MM.1S (cell line): Measurements from ENCODE around the gene NARF.

ENCODE experiments used
- DNase-seq: peaks from one replicate; pipeline ENCODE4 v3.0.0-alpha.2; 2015
- H2AFZ ChIP-seq: fragments of 300-600 bp; sonication (generic); 2 replicates; pipeline ENCODE4 v1.6.0; 2016; ENCODE audit warnings: antibody characterized with exemption, low read length
- H3F3A ChIP-seq: fragments of 300-600 bp; sonication (generic); 2 replicates; pipeline ENCODE4 v1.6.1; 2016; ENCODE audit warnings: mild to moderate bottlenecking, antibody characterized with exemption, low read length, moderate library complexity, mixed read lengths; ENCODE audit not compliant: insufficient read depth
- H3K27ac ChIP-seq: fragments of 300-600 bp; sonication (generic); 2 replicates; pipeline ENCODE4 v1.5.1; 2016; ENCODE audit warnings: mild to moderate bottlenecking, low read length
- H3K27me3 ChIP-seq: fragments of 300-600 bp; sonication (generic); replicated peaks from 2 replicates; pipeline ENCODE4 v1.6.0; 2016; ENCODE audit warnings: low read length; ENCODE audit not compliant: insufficient read depth
- H3K36me3 ChIP-seq: fragments of 300-600 bp; sonication (generic); replicated peaks from 2 replicates; pipeline ENCODE4 v1.6.1; 2016; ENCODE audit warnings: mild to moderate bottlenecking, low read length, mixed read lengths; ENCODE audit not compliant: insufficient read depth
- H3K4me1 ChIP-seq: fragments of 300-600 bp; sonication (generic); 2 replicates; pipeline ENCODE4 v1.6.1; 2016; ENCODE audit warnings: low read length, mixed read lengths
- H3K4me2 ChIP-seq: fragments of 300-600 bp; sonication (generic); 2 replicates; pipeline ENCODE4 v1.6.0; 2016; ENCODE audit warnings: low read depth, low read length
- H3K4me3 ChIP-seq: fragments of 300-600 bp; sonication (generic); 2 replicates; pipeline ENCODE4 v1.5.1; 2016; ENCODE audit warnings: low read length, mixed read lengths
- H3K79me2 ChIP-seq: fragments of 300-600 bp; sonication (generic); 2 replicates; pipeline ENCODE4 v1.6.1; 2016; ENCODE audit warnings: mixed run types, low read length, mixed read lengths
- H3K9ac ChIP-seq: fragments of 300-600 bp; sonication (generic); 2 replicates; pipeline ENCODE4 v1.6.1; 2016; ENCODE audit warnings: low read length, mixed read lengths
- H3K9me2 ChIP-seq: fragments of 300-600 bp; sonication (generic); replicated peaks from 2 replicates; pipeline ENCODE4 v1.6.1; 2016; ENCODE audit warnings: mild to moderate bottlenecking, low read length, mixed read lengths; ENCODE audit not compliant: insufficient read depth
- H3K9me3 ChIP-seq: fragments of 300-600 bp; sonication (generic); replicated peaks from 2 replicates; pipeline ENCODE4 v1.6.1; 2016; ENCODE audit warnings: mild to moderate bottlenecking, low read length, mixed read lengths; ENCODE audit not compliant: insufficient read depth
- H4K20me1 ChIP-seq: fragments of 300-600 bp; sonication (generic); 2 replicates; pipeline ENCODE4 v1.6.1; 2016; ENCODE audit warnings: mild to moderate bottlenecking, low read length, moderate library complexity, mixed read lengths; ENCODE audit not compliant: insufficient read depth
- CTCF ChIP-seq: fragments of 300-600 bp; sonication (generic); IDR thresholded peaks from 2 replicates; pipeline ENCODE4 v1.5.1; 2016; ENCODE audit warnings: antibody characterized with exemption, low read length, mixed read lengths
- EZH2 ChIP-seq: fragments of 300-600 bp; sonication (generic); optimal IDR thresholded peaks from 2 replicates; pipeline ENCODE3; 2017; ENCODE audit warnings: low read depth, mild to moderate bottlenecking, antibody characterized with exemption, low read length, mixed read lengths
- EZH2phosphoT487 ChIP-seq: fragments of 300-600 bp; sonication (generic); IDR thresholded peaks from 2 replicates; pipeline ENCODE4 v1.6.1; 2018; ENCODE audit warnings: antibody characterized with exemption, low read length

Gene NARF

GRCh38 chr17:82449131-82449882 is 9.2 kb upstream of the NARF start:
- no peak for TF ChIP-seq EZH2
- TF ChIP-seq CTCF = peak; percentile 20
- H3K79me2 ChIP-seq = peaks cover 55% of the 10 kb centered on the region
- H3K27ac ChIP-seq = peak overlapping the region; percentile 96
- H3K9me2 ChIP-seq = no peaks in the 10 kb centered on the region
- H3K36me3 ChIP-seq = no peaks in the 10 kb centered on the region; the same call in 1 of the 2 replicates
- peak overlapping the region; percentile 97 for H3K4me3 ChIP-seq
- peak; percentile 85 for DNase-seq
- peak overlapping the region; percentile 83 for H3K4me2 ChIP-seq
- 0 out of 2 replicates have a peak, but pooled peaks cover 9% of the 10 kb centered on the region for H3K4me1 ChIP-seq
- no peaks in the 10 kb centered on the region for H4K20me1 ChIP-seq
- H3K27me3 ChIP-seq = no peaks in the 10 kb centered on the region
- H3F3A ChIP-seq = peaks cover 21% of the 10 kb centered on the region
- no peaks in the 10 kb centered on the region for H3K9me3 ChIP-seq
- H2AFZ ChIP-seq = no peak overlapping the region
- H3K9ac ChIP-seq = peak overlapping the region; percentile 99

- no peak for TF ChIP-seq CTCF
- no peak for TF ChIP-seq EZH2phosphoT487
- TF ChIP-seq EZH2 = no peak
- no peaks in the 10 kb centered on the region for H4K20me1 ChIP-seq
- H3K9me2 ChIP-seq = no peaks in the 10 kb centered on the region
- H3K9ac ChIP-seq = peak overlapping the region; percentile 99
- H3K4me1 ChIP-seq = 0 out of 2 replicates have a peak, but pooled peaks cover 9% of the 10 kb centered on the region
- no peaks in the 10 kb centered on the region for H3K27me3 ChIP-seq
- peak overlapping the region; percentile 96 for H3K27ac ChIP-seq
- H3K4me2 ChIP-seq = peak overlapping the region; percentile 83
- H3F3A ChIP-seq = peaks cover 21% of the 10 kb centered on the region
- H3K9me3 ChIP-seq = no peaks in the 10 kb centered on the region
- no peak for DNase-seq
- H3K79me2 ChIP-seq = peaks cover 49% of the 10 kb centered on the region
- no peaks in the 10 kb centered on the region; the same call in 1 of the 2 replicates for H3K36me3 ChIP-seq
- H3K4me3 ChIP-seq = peak overlapping the region; percentile 97
- no peak overlapping the region; the same call in 1 of the 2 replicates for H2AFZ ChIP-seq
These were observed 8.6 kb upstream of the NARF start for GRCh38 chr17:82449883-82450356.

- H3K27ac ChIP-seq = peak within 1 kb of the TSS; percentile 96
- H4K20me1 ChIP-seq = no peaks in the 10 kb centered on the region
- 0 out of 2 replicates have a peak, but pooled peaks cover 9% of the 10 kb centered on the region for H3K4me1 ChIP-seq
- DNase-seq = peak; percentile 95
- H3K4me3 ChIP-seq = peak within 1 kb of the TSS; percentile 97
- TF ChIP-seq EZH2phosphoT487 = no peak
- no peak for TF ChIP-seq CTCF
- no peak for TF ChIP-seq EZH2
- no peaks in the 10 kb centered on the region for H3K9me2 ChIP-seq
- no peaks in the 10 kb centered on the region; the same call in 1 of the 2 replicates for H3K36me3 ChIP-seq
- peak within 1 kb of the TSS; percentile 33; the same call in 1 of the 2 replicates for H2AFZ ChIP-seq
- H3K79me2 ChIP-seq = peaks cover 43% of the 10 kb centered on the region
- peak within 1 kb of the TSS; percentile 83 for H3K4me2 ChIP-seq
- peak within 1 kb of the TSS; percentile 99 for H3K9ac ChIP-seq
- peaks cover 21% of the 10 kb centered on the region for H3F3A ChIP-seq
- H3K27me3 ChIP-seq = no peaks in the 10 kb centered on the region
- H3K9me3 ChIP-seq = no peaks in the 10 kb centered on the region
These were observed 8.0 kb upstream of the NARF start, which contains the start of gene CYBC1 for GRCh38 chr17:82450357-82451106. Gene CYBC1 (minus strand): TSS chr17:82450752. CDS start chr17:82449254, 1,498 bp downstream.
